Activated CD4-positive, alpha-beta T cell treated with anti-CD3 and anti-CD28 coated beads, Interleukin-2, amount 10 ng/mL, durations not matched to agents 7 days and 5 days (primary cell): ENCODE data around the gene MCU. TPM values are rescaled to one million over a fixed set of nuclear protein-coding genes. Genes with fewer than 3 reads are reported as not detected.
"Not testable (repeated sequence)": the region's sequence is repeated elsewhere in the genome, so short reads cannot be mapped to it uniquely, and the experiment has no call there.

Source experiments
- CTCF ChIA-PET: fragments of 350-600 bp; sonication (Branson Sonifier 250); formaldehyde crosslinking; loops from one replicate; lab custom pipeline; 2021; ENCODE audit warnings: antibody characterized with exemption; lab: Charles Lee
- POLR2A ChIA-PET: fragments of 350-600 bp; sonication (Branson Sonifier 250); formaldehyde crosslinking; loops from one replicate; lab custom pipeline; 2021; ENCODE audit warnings: antibody characterized with exemption; lab: Charles Lee
- DNase-seq: peaks from one replicate; pipeline ENCODE4 v3.0.0-alpha.2; 2020
- H3K27ac Mint-ChIP-seq: one replicate; pipeline ENCODE4 v1.8.0; 2021; ENCODE audit warnings: mild to moderate bottlenecking, moderate library complexity, mixed read lengths
- H3K27me3 Mint-ChIP-seq: one replicate; pipeline ENCODE4 v1.8.0; 2021; ENCODE audit warnings: mixed read lengths
- H3K36me3 Mint-ChIP-seq: one replicate; pipeline ENCODE4 v1.8.0; 2021; ENCODE audit warnings: low read depth, mixed read lengths
- H3K4me1 Mint-ChIP-seq: one replicate; pipeline ENCODE4 v1.8.0; 2021; ENCODE audit warnings: mixed read lengths
- H3K4me3 Mint-ChIP-seq: one replicate; pipeline ENCODE4 v1.8.0; 2021; ENCODE audit warnings: mild to moderate bottlenecking, moderate library complexity, mixed read lengths
- H3K9me3 Mint-ChIP-seq: one replicate; pipeline ENCODE4 v1.8.0; 2021; ENCODE audit warnings: mixed read lengths
- total RNA-seq, 2 experiments: library from RNA; stranded (reverse); gene quantifications; one replicate each; pipeline ENCODE4 v1.2.3, GENCODE V29; 2021

Gene MCU
- total RNA-seq, 2 experiments from 2014 or later, result 11.7 to 13.4 TPM

- H3K36me3 Mint-ChIP-seq, DNase-seq, H3K4me1 Mint-ChIP-seq, H3K27me3 Mint-ChIP-seq, H3K27ac Mint-ChIP-seq, H3K4me3 Mint-ChIP-seq, H3K9me3 Mint-ChIP-seq, CTCF ChIA-PET, POLR2A ChIA-PET: not testable (repeated sequence)
Observed at GRCh38 chr10:72758930-72759329, 67.0 kb downstream of the MCU start.

GRCh38 chr10:72759584-72759983 lies 67.6 kb downstream of the MCU start:
- no peak overlapping the region for H3K4me3 Mint-ChIP-seq
- no peaks in the 10 kb centered on the region for H3K9me3 Mint-ChIP-seq
- H3K27me3 Mint-ChIP-seq, result no peaks in the 10 kb centered on the region
- H3K27ac Mint-ChIP-seq, result no peak overlapping the region
- ChIA-PET CTCF (interaction anchor here (0.7 kb wide), 1 partner anchor 24 kb away, joined by 3 read pairs; no protein-coding TSS in a partner anchor), POLR2A (no interaction called here)
- peaks cover 2% of the 10 kb centered on the region for H3K36me3 Mint-ChIP-seq
- no peak for DNase-seq
- peaks cover 3% of the 10 kb centered on the region for H3K4me1 Mint-ChIP-seq

DNA sequence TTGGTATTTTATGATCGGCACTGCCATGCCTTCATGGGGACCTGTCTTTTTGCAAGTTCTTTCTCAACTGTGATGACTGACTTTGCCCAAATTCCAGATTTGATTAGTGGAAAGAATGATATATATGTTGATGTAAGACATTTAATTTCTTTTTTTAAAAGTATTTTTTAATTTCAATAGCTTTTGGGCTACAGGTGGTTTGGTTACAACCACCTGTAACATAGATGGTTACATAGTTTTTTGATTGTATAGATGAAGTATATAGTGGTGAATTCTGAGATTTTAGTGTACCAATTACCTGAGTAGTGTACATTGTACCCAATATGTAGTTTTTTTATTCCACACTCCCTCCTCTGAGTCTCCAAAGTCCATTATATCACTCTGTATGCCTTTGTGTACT lies 69.6 kb downstream of the MCU start:
- H3K27ac Mint-ChIP-seq, result no peak overlapping the region
- POLR2A ChIA-PET, result no interaction called here
- H3K27me3 Mint-ChIP-seq, result no peaks in the 10 kb centered on the region
- no peak for DNase-seq
- peaks cover 1% of the 10 kb centered on the region for H3K9me3 Mint-ChIP-seq
- peaks cover 2% of the 10 kb centered on the region for H3K4me1 Mint-ChIP-seq
- CTCF ChIA-PET, result interaction anchor here (0.6 to 0.8 kb wide), 2 partner anchors 115 to 1383 kb away, joined by 3 to 4 read pairs; no protein-coding TSS in a partner anchor
- no peak overlapping the region for H3K4me3 Mint-ChIP-seq
- H3K36me3 Mint-ChIP-seq, result peaks cover 2% of the 10 kb centered on the region

DNA sequence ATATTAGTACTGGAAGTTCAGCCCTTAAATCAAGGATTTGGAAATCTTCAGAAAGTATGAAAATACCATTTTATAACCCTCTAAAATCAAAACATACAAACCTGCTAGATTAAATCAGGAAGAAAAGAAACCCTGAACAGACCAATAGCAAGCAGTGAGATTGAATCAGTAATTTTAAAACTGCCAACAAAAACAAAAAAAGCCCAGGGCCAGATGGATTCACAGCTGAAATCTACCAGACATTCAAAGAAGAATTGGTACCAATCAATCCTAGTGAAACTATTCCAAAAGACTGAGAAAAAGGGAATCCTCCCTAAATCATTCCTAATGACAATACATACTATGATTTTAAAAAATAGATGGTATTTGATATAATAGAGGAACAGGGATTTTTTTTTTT lies 70.1 kb downstream of the MCU start:
- Mint-ChIP-seq H3K27me3 (no peaks in the 10 kb centered on the region), H3K4me3 (no peak overlapping the region), H3K4me1 (no peaks in the 10 kb centered on the region), H3K9me3 (peaks cover 2% of the 10 kb centered on the region), H3K36me3 (peaks cover 2% of the 10 kb centered on the region), H3K27ac (no peak overlapping the region)
- ChIA-PET POLR2A (no interaction called here), CTCF (interaction anchor here (0.6 kb wide), 1 partner anchor 1384 kb away, joined by 4 read pairs; no protein-coding TSS in a partner anchor)
- no peak for DNase-seq

DNA sequence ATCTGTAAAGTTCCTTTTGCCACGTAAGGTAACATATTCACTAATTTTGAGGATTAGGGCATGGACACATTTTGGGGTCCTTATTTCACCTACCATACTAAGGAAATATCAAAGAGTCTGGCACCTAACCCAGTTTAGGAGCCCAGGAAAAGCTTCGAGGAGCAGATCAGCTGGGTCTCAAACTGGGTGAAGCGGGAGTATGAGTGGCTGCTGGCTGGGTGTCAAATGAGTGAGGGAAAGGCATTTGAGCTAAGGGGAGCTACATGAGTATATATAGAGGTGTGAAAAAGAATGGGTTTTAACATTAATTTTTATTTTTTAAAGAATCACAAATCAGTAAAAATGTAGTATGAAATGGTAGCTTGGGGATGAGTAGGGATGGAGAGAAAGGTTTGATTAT lies 71.3 kb downstream of the MCU start:
- no peak overlapping the region for H3K4me3 Mint-ChIP-seq
- peaks cover 2% of the 10 kb centered on the region for H3K36me3 Mint-ChIP-seq
- ChIA-PET POLR2A (no interaction called here), CTCF (interaction anchor here (0.5 kb wide), 2 partner anchors 8 to 430 kb away, joined by 3 to 5 read pairs; no protein-coding TSS in a partner anchor)
- DNase-seq, result no peak
- no peaks in the 10 kb centered on the region for H3K27me3 Mint-ChIP-seq
- H3K27ac Mint-ChIP-seq, result no peak overlapping the region
- H3K4me1 Mint-ChIP-seq, result no peaks in the 10 kb centered on the region
- peaks cover 9% of the 10 kb centered on the region for H3K9me3 Mint-ChIP-seq

GRCh38 chr10:72764151-72764550 lies 72.2 kb downstream of the MCU start:
- no peaks in the 10 kb centered on the region for H3K27me3 Mint-ChIP-seq
- DNase-seq, result no peak
- H3K36me3 Mint-ChIP-seq, result peaks cover 4% of the 10 kb centered on the region
- H3K9me3 Mint-ChIP-seq, result peaks cover 12% of the 10 kb centered on the region
- no peak overlapping the region for H3K27ac Mint-ChIP-seq
- no peaks in the 10 kb centered on the region for H3K4me1 Mint-ChIP-seq
- POLR2A ChIA-PET, result no interaction called here
- H3K4me3 Mint-ChIP-seq, result no peak overlapping the region
- CTCF ChIA-PET, result no interaction called here

DNA sequence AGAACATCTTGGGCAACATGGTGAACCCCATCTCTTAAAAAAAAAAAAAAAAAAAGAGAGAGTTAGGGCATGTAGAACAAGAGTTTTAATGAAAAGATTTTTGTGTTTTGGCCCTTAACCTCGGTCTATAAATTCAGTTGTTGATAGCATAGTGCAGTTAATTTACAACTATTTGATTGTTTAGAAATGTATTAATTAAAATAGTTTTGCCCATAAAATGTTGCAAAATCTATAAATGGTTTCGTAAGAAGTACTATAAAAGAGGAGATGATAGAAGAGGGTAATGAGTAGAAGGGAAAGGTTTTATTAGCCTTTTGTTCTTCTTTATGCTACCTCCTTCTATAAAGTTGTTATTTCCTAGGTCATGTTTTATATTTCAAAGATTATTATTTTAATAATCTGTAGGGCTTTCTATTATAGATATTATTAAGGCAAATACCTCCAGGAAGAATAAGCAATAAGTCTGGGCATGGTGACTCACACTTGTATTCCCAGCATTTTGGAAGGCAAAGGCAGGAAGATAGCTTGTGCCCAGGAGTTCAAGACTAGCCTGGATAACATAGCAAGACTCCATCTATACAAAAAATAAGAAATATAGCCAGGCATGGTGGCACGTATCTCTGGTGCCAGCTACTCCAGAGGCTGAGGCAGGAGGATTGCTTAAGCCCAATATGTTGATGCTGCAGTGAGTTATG lies 73.3 kb downstream of the MCU start:
- no peak for DNase-seq
- Mint-ChIP-seq H3K4me1 (no peaks in the 10 kb centered on the region), H3K36me3 (peaks cover 7% of the 10 kb centered on the region), H3K4me3 (no peak overlapping the region), H3K27ac (no peak overlapping the region), H3K9me3 (peaks cover 19% of the 10 kb centered on the region), H3K27me3 (no peaks in the 10 kb centered on the region)
- ChIA-PET CTCF (interaction anchor here (0.9 kb wide), 1 partner anchor 16 kb away, joined by 3 read pairs; no protein-coding TSS in a partner anchor), POLR2A (no interaction called here)

DNA sequence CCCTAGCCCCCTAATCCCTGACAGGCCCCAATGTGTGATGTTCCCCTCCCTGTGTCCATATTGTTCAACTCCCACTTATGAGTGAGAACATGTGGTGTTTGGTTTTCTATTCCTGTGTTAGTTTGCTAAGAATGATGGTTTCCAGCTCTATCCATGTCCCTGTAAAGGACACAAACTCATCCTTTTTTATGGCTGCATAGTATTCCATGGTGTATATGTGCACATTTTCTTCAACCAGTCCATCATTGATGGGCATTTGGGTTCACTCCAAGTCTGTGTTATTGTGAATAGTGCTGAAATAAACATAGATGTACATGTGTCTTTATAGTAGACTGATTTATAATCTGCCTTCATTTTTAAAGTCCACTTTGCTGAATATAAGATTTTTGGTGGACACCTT lies 79.3 kb downstream of the MCU start:
- DNase-seq, POLR2A ChIA-PET, H3K27ac Mint-ChIP-seq, H3K27me3 Mint-ChIP-seq, H3K4me3 Mint-ChIP-seq: not testable (repeated sequence)
- Mint-ChIP-seq H3K36me3 (peaks cover 30% of the 10 kb centered on the region), H3K9me3 (peaks cover 39% of the 10 kb centered on the region), H3K4me1 (peaks cover 19% of the 10 kb centered on the region)
- CTCF ChIA-PET, result interaction anchor here (0.6 kb wide), 1 partner anchor 54 kb away, joined by 5 read pairs; no protein-coding TSS in a partner anchor

GRCh38 chr10:72772031-72772430 lies 80.1 kb downstream of the MCU start:
- ChIA-PET CTCF (no interaction called here), POLR2A (no interaction called here)
- no peak overlapping the region for H3K4me3 Mint-ChIP-seq
- peaks cover 19% of the 10 kb centered on the region for H3K4me1 Mint-ChIP-seq
- no peak overlapping the region for H3K27ac Mint-ChIP-seq
- peaks cover 40% of the 10 kb centered on the region for H3K9me3 Mint-ChIP-seq
- H3K27me3 Mint-ChIP-seq, result no peaks in the 10 kb centered on the region
- no peak for DNase-seq
- H3K36me3 Mint-ChIP-seq, result peaks cover 30% of the 10 kb centered on the region

- Mint-ChIP-seq H3K9me3 (peaks cover 11% of the 10 kb centered on the region), H3K27me3 (no peaks in the 10 kb centered on the region), H3K27ac (no peak overlapping the region), H3K36me3 (peaks cover 3% of the 10 kb centered on the region), H3K4me3 (no peak overlapping the region), H3K4me1 (peaks cover 6% of the 10 kb centered on the region)
- POLR2A ChIA-PET, result no interaction called here
- CTCF ChIA-PET, result no interaction called here
- DNase-seq, result no peak
Observed at GRCh38 chr10:72779874-72780273, 87.9 kb downstream of the MCU start.

- no peaks in the 10 kb centered on the region for H3K9me3 Mint-ChIP-seq
- no peaks in the 10 kb centered on the region for H3K27me3 Mint-ChIP-seq
- no peak overlapping the region for H3K27ac Mint-ChIP-seq
- ChIA-PET CTCF (interaction anchor here (0.9 to 1.2 kb wide), 2 partner anchors 15 to 63 kb away, joined by 3 read pairs; no protein-coding TSS in a partner anchor), POLR2A (interaction anchor here (0.7 kb wide), 1 partner anchor 146 kb away, joined by 3 read pairs; no protein-coding TSS in a partner anchor)
- H3K4me3 Mint-ChIP-seq, result no peak overlapping the region
- H3K4me1 Mint-ChIP-seq, result no peaks in the 10 kb centered on the region
- H3K36me3 Mint-ChIP-seq, result no peaks in the 10 kb centered on the region
- no peak for DNase-seq
Observed at GRCh38 chr10:72782649-72783330, 90.8 kb downstream of the MCU start.

- Mint-ChIP-seq H3K9me3 (no peaks in the 10 kb centered on the region), H3K4me1 (peaks cover 2% of the 10 kb centered on the region), H3K36me3 (peaks cover 4% of the 10 kb centered on the region), H3K27ac (no peak overlapping the region), H3K4me3 (no peak overlapping the region), H3K27me3 (no peaks in the 10 kb centered on the region)
- ChIA-PET CTCF (interaction anchor here (0.8 to 0.9 kb wide), 2 partner anchors 64 to 181 kb away, joined by 3 read pairs; no protein-coding TSS in a partner anchor), POLR2A (no interaction called here)
- no peak for DNase-seq
Observed at GRCh38 chr10:72783410-72783833, 91.5 kb downstream of the MCU start.
